Lower lobe of right lung (tissue), 2 donors: ENCODE results near the gene TBC1D22B. TPM values are rescaled to one million over a fixed set of nuclear protein-coding genes. Genes with fewer than 3 reads are reported as not detected.
A peak's percentile ranks its signal among the peaks of the same experiment; 100 is the strongest.

ENCODE experiments used
- ATAC-seq, 2 donors: fragments of 200-7000 bp; cut with Tn5 transposase; one replicate each; pipeline ENCODE4 v1.9.1; 2020 to 2022; ENCODE audit warnings: mild to moderate bottlenecking in 2 of 2, moderate library complexity in 2 of 2
- DNase-seq: peaks from one replicate; pipeline ENCODE4 v3.0.0-alpha.2; 2020
- H3K27ac ChIP-seq: fragments of 200-600 bp; one replicate; pipeline ENCODE4 v1.8.0; 2022
- H3K27me3 ChIP-seq: fragments of 200-600 bp; one replicate; pipeline ENCODE4 v1.8.0; 2022; ENCODE audit warnings: low read depth
- H3K36me3 ChIP-seq: fragments of 200-600 bp; one replicate; pipeline ENCODE4 v1.8.0; 2022; ENCODE audit warnings: mild to moderate bottlenecking
- H3K4me1 ChIP-seq: fragments of 200-600 bp; one replicate; pipeline ENCODE4 v1.8.0; 2022
- H3K4me3 ChIP-seq: fragments of 200-600 bp; one replicate; pipeline ENCODE4 v1.8.0; 2022; ENCODE audit warnings: mild to moderate bottlenecking
- H3K9me3 ChIP-seq: fragments of 200-600 bp; one replicate; pipeline ENCODE4 v1.8.0; 2022
- intact Hi-C: fragments of 100-400 bp; cut with DNase I; formaldehyde crosslinking; loops from one replicate; pipeline ENCODE4 v1.11.0; 2022
- total RNA-seq: library from RNA; stranded (reverse); fragmentation: NEBNext Ultra II Directional; extraction: Animal tissue kit (Norgen Biotek cat#: 25700); gene quantifications from one replicate; pipeline ENCODE4 v1.2.1, GENCODE V29; 2021
- TF ChIP-seq, protein P1 (sequence below): fragments of 200-600 bp; IDR thresholded peaks from one replicate; pipeline ENCODE4 v1.8.0; 2022; ENCODE audit warnings: antibody characterized with exemption, mild to moderate bottlenecking
- donor health status: DM: no; HTN: yes; CAD: no; lungs with severe emphysema.

TBC1D22B gene
- total RNA-seq, 1 donor from 2014 or later: 11.5 TPM

DNA sequence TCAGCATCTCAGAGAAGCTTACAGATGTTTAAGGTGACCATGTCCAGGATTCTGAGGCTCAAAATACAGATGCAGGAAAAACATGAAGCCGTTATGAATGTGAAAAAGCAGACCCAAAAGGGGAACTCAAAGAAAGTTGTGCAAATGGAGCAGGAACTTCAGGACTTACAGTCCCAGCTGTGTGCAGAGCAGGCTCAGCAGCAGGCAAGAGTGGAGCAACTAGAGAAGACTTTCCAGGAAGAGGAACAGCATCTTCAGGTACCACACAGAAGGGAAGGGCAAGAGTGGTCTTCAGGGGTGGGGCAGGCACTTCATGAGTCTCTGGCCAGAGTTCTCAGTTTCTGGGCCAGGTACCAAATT, 111.4 kb downstream of the TBC1D22B start:
- peak; percentile 22 to 52 for ATAC-seq
- Histone ChIP-seq H3K36me3 (peaks cover 23% of the 10 kb centered on the region), H3K27ac (peak overlapping the region; percentile 28)

DNA sequence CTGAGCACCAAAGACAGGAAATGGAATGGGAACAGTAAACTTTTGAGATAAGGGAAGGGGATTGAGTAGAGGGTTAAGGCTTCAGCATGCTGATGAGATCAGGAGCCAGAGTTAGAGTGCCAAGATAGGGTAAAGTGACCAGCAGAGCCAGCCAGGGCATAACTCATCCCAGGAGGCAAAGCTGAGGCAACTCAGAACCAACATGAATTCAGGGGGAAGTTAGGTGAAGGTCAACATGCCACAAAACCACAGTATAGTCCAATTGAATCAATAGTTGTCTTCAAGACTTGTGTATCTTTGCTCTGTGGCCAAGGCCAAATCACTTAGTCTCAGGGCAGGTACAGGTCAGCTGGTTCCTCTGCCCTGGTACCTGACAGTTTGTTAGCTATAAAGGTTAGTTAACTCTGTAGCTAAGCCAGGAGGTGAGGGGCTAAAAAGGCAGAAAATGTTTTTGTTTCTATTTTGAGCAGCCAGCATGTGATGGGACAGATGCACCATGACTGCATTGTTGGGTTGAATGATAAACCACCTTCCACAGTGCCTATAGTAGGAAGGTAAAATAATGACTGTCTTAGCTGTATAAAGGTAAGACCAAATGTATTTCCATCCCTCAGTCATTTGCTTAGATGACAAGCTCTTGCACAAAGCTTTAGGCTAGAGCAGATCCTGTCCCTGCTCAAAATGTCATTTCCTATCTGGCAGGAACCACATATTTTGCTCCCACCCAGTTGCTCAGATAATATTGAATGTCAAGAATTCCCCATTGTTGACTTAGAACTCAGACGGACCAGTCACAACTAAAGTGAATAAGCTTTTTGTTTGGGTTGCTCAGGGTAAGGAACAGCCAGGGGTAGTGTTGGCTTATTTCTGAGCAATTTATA, 112.0 kb downstream of the TBC1D22B start:
- Histone ChIP-seq H3K27ac (peak overlapping the region; percentile 28), H3K4me3 (no peak overlapping the region), H3K27me3 (no peaks in the 10 kb centered on the region), H3K36me3 (peaks cover 26% of the 10 kb centered on the region), H3K4me1 (peaks cover 32% of the 10 kb centered on the region), H3K9me3 (no peaks in the 10 kb centered on the region)
- TF ChIP-seq, protein P1, sequence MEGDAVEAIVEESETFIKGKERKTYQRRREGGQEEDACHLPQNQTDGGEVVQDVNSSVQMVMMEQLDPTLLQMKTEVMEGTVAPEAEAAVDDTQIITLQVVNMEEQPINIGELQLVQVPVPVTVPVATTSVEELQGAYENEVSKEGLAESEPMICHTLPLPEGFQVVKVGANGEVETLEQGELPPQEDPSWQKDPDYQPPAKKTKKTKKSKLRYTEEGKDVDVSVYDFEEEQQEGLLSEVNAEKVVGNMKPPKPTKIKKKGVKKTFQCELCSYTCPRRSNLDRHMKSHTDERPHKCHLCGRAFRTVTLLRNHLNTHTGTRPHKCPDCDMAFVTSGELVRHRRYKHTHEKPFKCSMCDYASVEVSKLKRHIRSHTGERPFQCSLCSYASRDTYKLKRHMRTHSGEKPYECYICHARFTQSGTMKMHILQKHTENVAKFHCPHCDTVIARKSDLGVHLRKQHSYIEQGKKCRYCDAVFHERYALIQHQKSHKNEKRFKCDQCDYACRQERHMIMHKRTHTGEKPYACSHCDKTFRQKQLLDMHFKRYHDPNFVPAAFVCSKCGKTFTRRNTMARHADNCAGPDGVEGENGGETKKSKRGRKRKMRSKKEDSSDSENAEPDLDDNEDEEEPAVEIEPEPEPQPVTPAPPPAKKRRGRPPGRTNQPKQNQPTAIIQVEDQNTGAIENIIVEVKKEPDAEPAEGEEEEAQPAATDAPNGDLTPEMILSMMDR: no peak
- intact Hi-C loops: no loop called here
- ATAC-seq (peak; percentile 35 to 61), DNase-seq (no peak)

More for the DNA sequence above, 111.4 kb downstream of the TBC1D22B start:
- no peaks in the 10 kb centered on the region for H3K9me3 ChIP-seq
- DNase-seq: no peak
- TF ChIP-seq, protein P1: no peak
- no peaks in the 10 kb centered on the region for H3K27me3 ChIP-seq
- peaks cover 32% of the 10 kb centered on the region for H3K4me1 ChIP-seq
- H3K4me3 ChIP-seq: no peak overlapping the region
- intact Hi-C loops: no loop called here

DNA sequence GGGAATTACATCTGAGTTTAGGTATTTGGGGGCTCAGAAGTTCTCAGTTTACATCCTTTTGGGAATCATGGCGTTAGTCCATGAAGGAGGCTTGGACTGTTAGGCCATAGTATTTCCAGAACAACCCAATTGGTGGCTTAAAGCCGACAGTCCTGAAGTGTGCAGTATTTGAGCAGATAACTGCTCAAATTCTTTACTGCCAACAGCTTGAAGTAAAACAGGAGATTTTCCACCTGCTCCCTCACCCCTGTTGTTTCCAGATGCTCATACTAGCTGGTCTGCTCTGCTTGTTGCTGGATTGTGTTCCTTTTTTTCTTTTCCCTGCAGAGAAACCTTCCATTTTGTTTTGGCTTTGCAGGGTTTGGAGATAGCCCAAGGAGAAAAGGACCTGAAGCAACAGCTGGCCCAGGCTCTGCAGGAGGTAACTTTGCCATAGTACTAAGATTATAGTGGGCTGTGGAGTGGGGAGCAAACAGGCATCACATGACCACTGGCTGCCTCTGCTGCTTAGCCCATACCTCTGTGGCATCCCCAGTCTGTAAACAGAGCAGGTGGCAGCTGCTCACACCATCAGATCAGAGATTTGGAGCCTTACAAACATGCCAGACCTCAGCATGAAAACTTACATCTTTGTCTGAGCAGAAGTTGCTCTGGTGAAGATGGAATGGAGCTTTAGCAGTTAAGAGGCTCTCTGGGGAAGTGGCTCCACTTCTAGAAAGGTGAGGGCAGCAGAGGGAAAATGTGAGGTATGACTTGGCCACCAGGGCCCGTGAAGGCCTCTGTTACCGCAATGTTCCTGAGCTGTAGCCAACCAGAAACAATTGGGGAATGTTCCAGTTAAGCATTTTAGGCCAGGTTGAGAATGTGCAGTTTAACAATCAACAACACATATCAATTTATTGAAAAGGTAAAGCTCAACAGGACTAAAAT, 113.8 kb downstream of the TBC1D22B start:
- H3K4me1 ChIP-seq: peaks cover 24% of the 10 kb centered on the region
- TF ChIP-seq, protein P1: no peak
- no peak overlapping the region for H3K27ac ChIP-seq
- DNase-seq (no peak), ATAC-seq (peak; percentile 70 to 84)
- no peaks in the 10 kb centered on the region for H3K9me3 ChIP-seq
- H3K27me3 ChIP-seq: no peaks in the 10 kb centered on the region
- intact Hi-C loops: no loop called here
- H3K4me3 ChIP-seq: no peak overlapping the region
- peaks cover 33% of the 10 kb centered on the region for H3K36me3 ChIP-seq

DNA sequence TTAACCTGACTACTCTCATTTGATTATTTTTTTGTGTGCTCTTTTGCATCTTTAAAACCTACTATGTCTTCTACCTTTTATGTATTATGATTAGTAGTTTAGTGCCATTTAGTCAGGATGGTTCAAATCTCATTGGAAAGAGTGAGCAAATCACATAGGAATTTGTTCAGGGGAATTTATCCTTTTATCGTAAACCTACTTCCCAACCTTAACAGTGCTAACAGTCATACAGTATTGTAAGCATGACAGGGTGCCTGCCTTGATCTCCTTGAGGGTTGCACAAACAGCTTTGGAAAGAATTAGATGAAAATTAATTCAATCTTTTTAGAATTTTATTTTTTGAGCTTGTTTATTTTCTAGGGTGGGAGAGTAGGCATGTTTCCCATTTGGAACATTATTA, 114.5 kb downstream of the TBC1D22B start:
- Histone ChIP-seq H3K36me3 (peaks cover 40% of the 10 kb centered on the region), H3K27me3 (no peaks in the 10 kb centered on the region), H3K4me1 (peaks cover 24% of the 10 kb centered on the region), H3K27ac (no peak overlapping the region), H3K4me3 (no peak overlapping the region), H3K9me3 (no peaks in the 10 kb centered on the region)
- intact Hi-C loops: no loop called here
- ATAC-seq (no peak), DNase-seq (no peak)
- TF ChIP-seq, protein P1: no peak

DNA sequence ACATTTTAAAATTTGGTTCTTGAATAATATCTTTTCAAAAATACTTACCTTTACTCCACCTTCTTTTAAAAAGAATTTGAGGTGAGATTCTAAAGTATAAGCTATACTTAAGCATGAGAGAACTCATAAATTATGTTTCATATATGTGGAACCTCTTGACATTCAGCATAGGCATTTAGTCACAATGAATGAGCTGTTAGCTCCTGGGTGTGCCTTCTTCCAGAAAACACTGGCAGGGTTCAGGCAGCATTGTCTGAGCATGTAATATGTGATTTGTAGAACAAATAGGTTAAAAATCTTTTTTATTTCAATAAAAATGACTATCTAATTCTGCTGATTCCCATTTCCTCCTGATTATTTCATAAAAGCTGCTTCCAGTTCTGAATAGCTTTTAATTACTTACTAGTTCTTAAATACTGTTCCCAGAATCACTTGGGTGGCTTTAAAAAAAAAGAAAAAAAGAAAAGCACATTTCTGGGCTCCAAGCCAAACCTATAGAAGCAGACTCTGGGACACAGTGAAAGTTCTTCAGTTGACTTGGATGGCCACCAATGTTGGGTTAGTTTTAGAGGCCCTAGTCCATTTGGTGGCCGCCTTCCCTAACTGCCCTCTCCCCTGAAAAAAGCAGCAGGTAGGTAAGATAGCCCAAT, 116.4 kb downstream of the TBC1D22B start:
- TF ChIP-seq, protein P1: no peak
- peaks cover 56% of the 10 kb centered on the region for H3K36me3 ChIP-seq
- DNase-seq (no peak), ATAC-seq (no peak)
- H3K9me3 ChIP-seq: no peaks in the 10 kb centered on the region
- H3K27me3 ChIP-seq: no peaks in the 10 kb centered on the region
- H3K4me1 ChIP-seq: peaks cover 21% of the 10 kb centered on the region
- H3K27ac ChIP-seq: no peak overlapping the region
- intact Hi-C loops: no loop called here
- H3K4me3 ChIP-seq: no peak overlapping the region
